SK-MEL-5 (cell line): ENCODE data around the gene RPS6KA5. TPM values are rescaled to one million over a fixed set of nuclear protein-coding genes. Genes with fewer than 3 reads are reported as not detected.
"Not testable (repeated sequence)": the region's sequence is repeated elsewhere in the genome, so short reads cannot be mapped to it uniquely, and the experiment has no call there.

Source experiments
- DNase-seq: peaks from one replicate; pipeline ENCODE4 v3.0.0-alpha.2; 2016; ENCODE audit warnings: low read depth, low spot score
- in situ Hi-C: cut with HindIII; loops from 2 replicates; pipeline ENCODE4 v1.10.0; 2016; ENCODE audit warnings: low sequenced_read_pairs, high pct_unique_total_duplicates, low pct_unique_long_range_greater_than_20kb
- total RNA-seq: library from RNA; depleted of rRNA; stranded (reverse); fragments of >200 nt; shearing (Covaris generic); gene quantifications from 2 replicates; pipeline ENCODE4 v1.2.3, GENCODE V29; 2014

Gene RPS6KA5
- total RNA-seq, 1 experiment from 2014 or later: 4.3 TPM

- in situ Hi-C loops: no loop called here
- DNase-seq: no peak
These were observed 50.3 kb downstream of the RPS6KA5 start for GRCh38 chr14:91010153-91010533.

GRCh38 chr14:91009501-91010152 is 50.8 kb downstream of the RPS6KA5 start:
- no peak for DNase-seq
- in situ Hi-C loops: no loop called here

- in situ Hi-C loops: no loop called here
- DNase-seq: no peak
These were observed 51.6 kb downstream of the RPS6KA5 start for GRCh38 chr14:91008759-91009409.

- no peak for DNase-seq
- in situ Hi-C loops: no loop called here
These were observed 54.7 kb downstream of the RPS6KA5 start for GRCh38 chr14:91005716-91006115.

- in situ Hi-C loops: no loop called here
- DNase-seq: no peak
These were observed 55.5 kb downstream of the RPS6KA5 start for GRCh38 chr14:91004987-91005386.

GRCh38 chr14:90999299-90999698 is 61.1 kb downstream of the RPS6KA5 start:
- in situ Hi-C loops: no loop called here
- peak; percentile 26 for DNase-seq

- no peak for DNase-seq
- in situ Hi-C loops: no loop called here
These were observed 63.5 kb downstream of the RPS6KA5 start for GRCh38 chr14:90996967-90997366.

- no peak for DNase-seq
- in situ Hi-C loops: no loop called here
These were observed 64.7 kb downstream of the RPS6KA5 start for GRCh38 chr14:90995785-90996184.

- in situ Hi-C loops: no loop called here
- DNase-seq: no peak
These were observed 66.6 kb downstream of the RPS6KA5 start for GRCh38 chr14:90993792-90994191.

GRCh38 chr14:90991690-90992443 is 68.6 kb downstream of the RPS6KA5 start:
- in situ Hi-C loops: no loop called here
- no peak for DNase-seq

- in situ Hi-C loops: no loop called here
- DNase-seq: no peak
These were observed 70.3 kb downstream of the RPS6KA5 start for GRCh38 chr14:90990141-90990540.

- in situ Hi-C loops: no loop called here
- DNase-seq: no peak
These were observed 73.3 kb downstream of the RPS6KA5 start for GRCh38 chr14:90987140-90987539.

- in situ Hi-C loops: no loop called here
- DNase-seq: no peak
These were observed 73.9 kb downstream of the RPS6KA5 start for GRCh38 chr14:90986510-90986909.

GRCh38 chr14:90985601-90986242 is 74.7 kb downstream of the RPS6KA5 start:
- DNase-seq: no peak
- in situ Hi-C loops: no loop called here

- DNase-seq: no peak
- in situ Hi-C loops: no loop called here
These were observed 76.9 kb downstream of the RPS6KA5 start for GRCh38 chr14:90983560-90983959.

- in situ Hi-C loops: no loop called here
- DNase-seq: no peak
These were observed 78.8 kb downstream of the RPS6KA5 start for GRCh38 chr14:90981636-90982035.

- DNase-seq, in situ Hi-C loops: not testable (repeated sequence)
These were observed 79.8 kb downstream of the RPS6KA5 start for GRCh38 chr14:90980636-90981035.

GRCh38 chr14:90979515-90979914 is 80.9 kb downstream of the RPS6KA5 start:
- DNase-seq: no peak
- in situ Hi-C loops: no loop called here
